Gastrocnemius medialis (tissue), 4 donors: ENCODE measurements around the gene SAMD1. TPM values are rescaled to one million over a fixed set of nuclear protein-coding genes. Genes with fewer than 3 reads are reported as not detected.

ENCODE experiments used
- ATAC-seq, 2 donors: fragments of 150-250 bp; one replicate each; pipeline ENCODE4 v1.9.1; 2016
- DNase-seq, 2 donors: peaks; one replicate each; pipeline ENCODE4 v3.0.0-alpha.2; 2019
- H3K27ac ChIP-seq, 4 donors: fragments of 200-600 bp; sonication (generic); 1 replicate in 1 of 4; 2 replicates in 3 of 4; pipeline ENCODE4 v1.5.1; 2016 to 2018; ENCODE audit warnings: mild to moderate bottlenecking in 2 of 4, moderate library complexity in 1 of 4
- H3K27me3 ChIP-seq, 3 donors: fragments of 200-600 bp; sonication (generic) in 2 of 3; 1 replicate in 1 of 3; 2 replicates in 2 of 3; pipeline versions ENCODE4 v1.5.1 to v1.6.0; 2016 to 2019; ENCODE audit warnings: mild to moderate bottlenecking in 1 of 3, moderate library complexity in 1 of 3
- H3K36me3 ChIP-seq, 2 donors: fragments of 200-600 bp; sonication (generic) in 1 of 2; one replicate each; pipeline ENCODE4 v1.5.1; 2017 to 2018
- H3K4me1 ChIP-seq, 2 donors: fragments of 200-600 bp; sonication (generic) in 1 of 2; one replicate each; pipeline ENCODE4 v1.5.1; 2016 to 2017; ENCODE audit warnings: mild to moderate bottlenecking in 2 of 2
- H3K4me3 ChIP-seq, 4 donors: fragments of 200-600 bp; sonication (generic) in 3 of 4; 1 replicate in 1 of 4; 2 replicates in 3 of 4; pipeline ENCODE4 v1.5.1; 2016 to 2019; ENCODE audit warnings: mild to moderate bottlenecking in 2 of 4
- H3K9me3 ChIP-seq, 3 donors: fragments of 200-600 bp; sonication (generic) in 2 of 3; 1 replicate in 1 of 3; 2 replicates in 2 of 3; pipeline ENCODE4 v1.5.1; 2016 to 2019
- CTCF ChIP-seq, 5 experiments: fragments of 450-650 bp in 3 of 5; fragments of 200-600 bp in 2 of 5; sonication (generic) in 2 of 5; IDR thresholded peaks in 4 of 5; conservative IDR thresholded peaks in 1 of 5; 1 replicate in 4 of 5; 2 replicates in 1 of 5; pipeline ENCODE4 v1.5.1; 2016 to 2019; ENCODE audit warnings: antibody characterized with exemption in 5 of 5, mild to moderate bottlenecking in 3 of 5, moderate library complexity in 3 of 5
- POLR2A ChIP-seq, 2 donors: fragments of 450-650 bp; IDR thresholded peaks; one replicate each; pipeline ENCODE4 v1.6.1; 2017; ENCODE audit warnings: antibody characterized with exemption in 2 of 2, mild to moderate bottlenecking in 2 of 2, moderate library complexity in 2 of 2
- in situ Hi-C, 4 donors: fragments of 200-750 bp; cut with MboI; loops; one replicate each; pipeline versions ENCODE4 v1.15.0 to v1.8.0; 2017; ENCODE audit warnings: low sequenced_read_pairs in 4 of 4
- intact Hi-C: fragments of 100-400 bp; cut with DNase I; formaldehyde crosslinking; loops from one replicate; pipeline ENCODE4 v1.15.1; 2023; ENCODE audit warnings: low total_unique reads
- total RNA-seq, 4 donors: library from RNA; depleted of rRNA; stranded (reverse); fragments of >200 nt; gene quantifications; one replicate each; pipeline versions ENCODE4 v1.1.0 to v1.2.3, GENCODE V29; 2016

The SAMD1 gene
- total RNA-seq, 4 donors from 2014 or later = 15.1 to 71.8 (median 40.2) TPM

GRCh38 chr19:14061751-14062557 is 28.6 kb downstream of the SAMD1 start, which contains the start of gene PALM3:
Gene PALM3, minus strand, starts transcription at chr19:14062076. Its CDS starts 96 bp downstream, at chr19:14061980.
- ATAC-seq (no peak), DNase-seq (no peak)
- in situ Hi-C loops (loop anchor here (25.0 kb wide), 2 partner anchors 450 to 475 kb away; no protein-coding TSS in a partner anchor), intact Hi-C loops (no loop called here)
- no peak for TF ChIP-seq CTCF (IDR thresholded peaks at IDR 0.05 in 4 of 5, conservative IDR thresholded peaks at IDR 0.05 in 1 of 5)
- no peak for TF ChIP-seq POLR2A (IDR thresholded peaks at IDR 0.05)
- no peak within 1 kb of the TSS for H3K4me3 ChIP-seq
- no peaks in the 10 kb centered on the region for H3K9me3 ChIP-seq
- H3K27me3 ChIP-seq = peaks cover 20 to 53% (median 40%) of the 10 kb centered on the region in 3 donors
- peaks cover 0 to 4% of the 10 kb centered on the region in 2 donors for H3K4me1 ChIP-seq
- no peak within 1 kb of the TSS for H3K27ac ChIP-seq
- H3K36me3 ChIP-seq = no peaks in the 10 kb centered on the region

GRCh38 chr19:14061081-14061749 is 29.3 kb downstream of the SAMD1 start:
- peaks cover 20 to 60% (median 42%) of the 10 kb centered on the region in 3 donors for H3K27me3 ChIP-seq
- TF ChIP-seq CTCF (IDR thresholded peaks at IDR 0.05 in 4 of 5, conservative IDR thresholded peaks at IDR 0.05 in 1 of 5) = no peak
- TF ChIP-seq POLR2A (IDR thresholded peaks at IDR 0.05) = no peak
- peaks cover 0 to 4% of the 10 kb centered on the region in 2 donors for H3K4me1 ChIP-seq
- intact Hi-C loops = no loop called here
- no peak for DNase-seq
- in situ Hi-C loops = loop anchor here (25.0 kb wide), 2 partner anchors 449 to 474 kb away; no protein-coding TSS in a partner anchor
- no peak overlapping the region for H3K4me3 ChIP-seq
- no peaks in the 10 kb centered on the region for H3K9me3 ChIP-seq
- no peak overlapping the region for H3K27ac ChIP-seq
- ATAC-seq = no peak
- no peaks in the 10 kb centered on the region for H3K36me3 ChIP-seq

- intact Hi-C loops (no loop called here), in situ Hi-C loops (loop anchor here (10.0 to 25.0 kb wide), 3 partner anchors 165 to 472 kb away; no protein-coding TSS in a partner anchor)
- Histone ChIP-seq H3K4me3 (no peak overlapping the region), H3K4me1 (peaks cover 0 to 4% of the 10 kb centered on the region in 2 donors), H3K27ac (no peak overlapping the region), H3K36me3 (no peaks in the 10 kb centered on the region), H3K27me3 (peaks cover 20 to 60% (median 42%) of the 10 kb centered on the region in 3 donors), H3K9me3 (no peaks in the 10 kb centered on the region)
- DNase-seq (no peak), ATAC-seq (no peak)
- TF ChIP-seq POLR2A (IDR thresholded peaks at IDR 0.05) = no peak
- no peak for TF ChIP-seq CTCF (IDR thresholded peaks at IDR 0.05 in 4 of 5, conservative IDR thresholded peaks at IDR 0.05 in 1 of 5)
Observed at GRCh38 chr19:14059652-14060155, 30.8 kb downstream of the SAMD1 start.

- no peak overlapping the region for H3K27ac ChIP-seq
- no peak for DNase-seq
- peaks cover 20 to 60% (median 42%) of the 10 kb centered on the region in 3 donors for H3K27me3 ChIP-seq
- no peak overlapping the region for H3K4me3 ChIP-seq
- no peaks in the 10 kb centered on the region for H3K9me3 ChIP-seq
- in situ Hi-C loops = loop anchor here (10.0 to 25.0 kb wide), 3 partner anchors 164 to 472 kb away; no protein-coding TSS in a partner anchor
- peaks cover 0 to 4% of the 10 kb centered on the region in 2 donors for H3K4me1 ChIP-seq
- H3K36me3 ChIP-seq = no peaks in the 10 kb centered on the region
- intact Hi-C loops = no loop called here
- TF ChIP-seq CTCF (IDR thresholded peaks at IDR 0.05 in 4 of 5, conservative IDR thresholded peaks at IDR 0.05 in 1 of 5) (peak in 4 of 5 experiments; percentile 49 to 68 (median 56)), POLR2A (IDR thresholded peaks at IDR 0.05) (no peak)
- ATAC-seq = no peak
Observed at GRCh38 chr19:14059093-14059480, 31.5 kb downstream of the SAMD1 start.
